Neural cell (in vitro differentiated cells): ENCODE data around the gene CD300LG.

Experiments used
- EP300 ChIP-seq: fragments of 450-650 bp; conservative IDR thresholded peaks from 2 replicates; pipeline ENCODE4 v1.6.1; 2014; ENCODE audit warnings: antibody characterized with exemption, mild to moderate bottlenecking, moderate library complexity; ENCODE audit not compliant: poor library complexity, severe bottlenecking
- EZH2 ChIP-seq: fragments of 200-600, 300-800 bp; shearing (Covaris generic), sonication (generic); IDR thresholded peaks from 2 replicates; pipeline ENCODE4 v1.6.1; 2014; ENCODE audit warnings: antibody characterized with exemption, low read length, borderline replicate concordance, mild to moderate bottlenecking; ENCODE audit not compliant: insufficient read depth, poor library complexity, severe bottlenecking
- MXI1 ChIP-seq: fragments of 450-650 bp; conservative IDR thresholded peaks from 2 replicates; pipeline ENCODE4 v1.6.1; 2014; ENCODE audit warnings: antibody characterized with exemption, mild to moderate bottlenecking; ENCODE audit not compliant: poor library complexity, severe bottlenecking
- POLR2AphosphoS5 ChIP-seq: IDR thresholded peaks from 2 replicates; pipeline ENCODE4 v1.6.1; 2012
- RAD21 ChIP-seq: fragments of 450-650 bp; conservative IDR thresholded peaks from 2 replicates; pipeline ENCODE4 v1.6.1; 2014; ENCODE audit warnings: antibody characterized with exemption, mild to moderate bottlenecking, moderate library complexity
- REST ChIP-seq: IDR thresholded peaks from 2 replicates; pipeline ENCODE4 v1.6.1; 2012; ENCODE audit warnings: borderline replicate concordance
- SMC3 ChIP-seq: fragments of 450-650 bp; conservative IDR thresholded peaks from 2 replicates; pipeline ENCODE4 v1.6.1; 2014; ENCODE audit warnings: antibody characterized with exemption, mild to moderate bottlenecking, moderate library complexity; ENCODE audit not compliant: poor library complexity
- TAF1 ChIP-seq: IDR thresholded peaks from 2 replicates; pipeline ENCODE4 v1.6.1; 2012; ENCODE audit warnings: low read depth
- TF ChIP-seq, protein P1 (sequence below): fragments of 450-650 bp; IDR thresholded peaks from 2 replicates; pipeline ENCODE4 v1.5.1; 2014; ENCODE audit warnings: antibody characterized with exemption, mild to moderate bottlenecking, moderate library complexity; ENCODE audit not compliant: poor library complexity, severe bottlenecking

DNA sequence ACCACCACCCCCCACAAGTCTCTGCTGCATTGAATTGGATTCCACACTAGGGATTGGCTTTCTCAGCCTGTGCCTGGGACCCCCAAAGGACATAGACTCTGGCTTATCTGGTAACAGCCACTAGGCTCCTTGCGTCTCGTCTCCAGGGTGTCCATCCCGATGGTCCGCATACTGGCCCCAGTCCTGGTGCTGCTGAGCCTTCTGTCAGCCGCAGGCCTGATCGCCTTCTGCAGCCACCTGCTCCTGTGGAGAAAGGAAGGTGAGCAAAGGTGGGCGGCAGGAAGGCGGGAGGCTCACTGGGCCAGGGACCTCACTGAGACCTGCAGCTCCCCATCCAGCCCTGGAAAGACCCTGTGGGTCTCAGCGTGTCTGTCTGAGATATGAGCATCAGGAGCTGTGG is 8.1 kb downstream of the CD300LG start:
- no peak for TF ChIP-seq EP300
- no peak for TF ChIP-seq REST
- TF ChIP-seq, protein P1, sequence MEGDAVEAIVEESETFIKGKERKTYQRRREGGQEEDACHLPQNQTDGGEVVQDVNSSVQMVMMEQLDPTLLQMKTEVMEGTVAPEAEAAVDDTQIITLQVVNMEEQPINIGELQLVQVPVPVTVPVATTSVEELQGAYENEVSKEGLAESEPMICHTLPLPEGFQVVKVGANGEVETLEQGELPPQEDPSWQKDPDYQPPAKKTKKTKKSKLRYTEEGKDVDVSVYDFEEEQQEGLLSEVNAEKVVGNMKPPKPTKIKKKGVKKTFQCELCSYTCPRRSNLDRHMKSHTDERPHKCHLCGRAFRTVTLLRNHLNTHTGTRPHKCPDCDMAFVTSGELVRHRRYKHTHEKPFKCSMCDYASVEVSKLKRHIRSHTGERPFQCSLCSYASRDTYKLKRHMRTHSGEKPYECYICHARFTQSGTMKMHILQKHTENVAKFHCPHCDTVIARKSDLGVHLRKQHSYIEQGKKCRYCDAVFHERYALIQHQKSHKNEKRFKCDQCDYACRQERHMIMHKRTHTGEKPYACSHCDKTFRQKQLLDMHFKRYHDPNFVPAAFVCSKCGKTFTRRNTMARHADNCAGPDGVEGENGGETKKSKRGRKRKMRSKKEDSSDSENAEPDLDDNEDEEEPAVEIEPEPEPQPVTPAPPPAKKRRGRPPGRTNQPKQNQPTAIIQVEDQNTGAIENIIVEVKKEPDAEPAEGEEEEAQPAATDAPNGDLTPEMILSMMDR: no peak
- TF ChIP-seq EZH2: no peak
- no peak for TF ChIP-seq TAF1
- TF ChIP-seq MXI1: no peak
- no peak for TF ChIP-seq POLR2AphosphoS5
- no peak for TF ChIP-seq RAD21
- TF ChIP-seq SMC3: no peak
